Calu3 (cell line): ENCODE measurements around the gene GDF2. TPM values are rescaled to one million over a fixed set of nuclear protein-coding genes. Genes with fewer than 3 reads are reported as not detected.

Source experiments
- Bru-seq: library from RNA; stranded (reverse); fragments of 400-500 nt; gene quantifications from one replicate; lab custom pipeline; 2021; lab: Mats Ljungman, UMichigan
- BruChase-seq, 2 experiments: library from RNA; stranded (reverse); fragments of 400-500 nt; gene quantifications; one replicate each; lab custom pipeline; 2021; lab: Mats Ljungman, UMichigan
- BruUV-seq: library from RNA; stranded (reverse); fragments of 400-500 nt; replicated peaks from 2 replicates; lab custom pipeline; 2021; lab: Mats Ljungman, UMichigan
- CTCF ChIA-PET: fragments of 300-600 bp; sonication (Branson Sonifier 250); formaldehyde crosslinking; loops from one replicate; lab custom pipeline; 2022; ENCODE audit warnings: antibody characterized with exemption; lab: Charles Lee
- DNase-seq: peaks from one replicate; pipeline ENCODE4 v3.0.0; 2022
- H3K27ac Mint-ChIP-seq: one replicate; pipeline ENCODE4 v1.8.0; 2022; ENCODE audit warnings: mixed read lengths; ENCODE audit not compliant: unreplicated experiment
- H3K27me3 Mint-ChIP-seq: one replicate; pipeline ENCODE4 v1.8.0; 2022; ENCODE audit warnings: mixed read lengths; ENCODE audit not compliant: unreplicated experiment
- H3K36me3 Mint-ChIP-seq: one replicate; pipeline ENCODE4 v1.8.0; 2022; ENCODE audit warnings: mild to moderate bottlenecking, moderate library complexity, mixed read lengths; ENCODE audit not compliant: insufficient read depth, unreplicated experiment
- H3K4me1 Mint-ChIP-seq: one replicate; pipeline ENCODE4 v1.8.0; 2022; ENCODE audit warnings: mild to moderate bottlenecking, low read depth, mixed read lengths; ENCODE audit not compliant: unreplicated experiment
- H3K4me3 Mint-ChIP-seq: one replicate; pipeline ENCODE4 v1.8.0; 2022; ENCODE audit warnings: mild to moderate bottlenecking, low read depth, moderate library complexity, mixed read lengths; ENCODE audit not compliant: unreplicated experiment
- H3K9me3 Mint-ChIP-seq: one replicate; pipeline ENCODE4 v1.8.0; 2022; ENCODE audit warnings: low read depth, mixed read lengths; ENCODE audit not compliant: unreplicated experiment
- intact Hi-C: fragments of 100-400 bp; cut with micrococcal nuclease; formaldehyde crosslinking; loops from one replicate; pipeline ENCODE4 v1.10.0; 2022; ENCODE audit not compliant: unreplicated experiment
- long read RNA-seq: library from polyadenylated mRNA; stranded (forward); transcript quantifications from one replicate; pipeline ENCODE4 v2.0.0, GENCODE V29; 2022
- total RNA-seq: library from RNA; stranded (reverse); gene quantifications from 2 replicates; pipeline ENCODE4 v1.2.3, GENCODE V29; 2022
- TF ChIP-seq, protein P1 (sequence below): fragments of 200-600 bp; IDR thresholded peaks from one replicate; pipeline ENCODE4 v1.8.0; 2022; ENCODE audit warnings: antibody characterized with exemption; ENCODE audit not compliant: unreplicated experiment

GDF2 gene
- total RNA-seq: not detected in 2 replicates
- not detected for Bru-seq, nascent RNA
- BruChase-seq, experiment 1, labeled RNA remaining after a 6-hour chase: not detected
- not detected for BruChase-seq, experiment 2, labeled RNA remaining after a 2-hour chase
- long read RNA-seq: 0 reads

- Mint-ChIP-seq H3K4me1 (no peaks in the 10 kb centered on the region), H3K4me3 (no peak within 1 kb of the TSS), H3K36me3 (no peaks in the 10 kb centered on the region), H3K9me3 (no peaks in the 10 kb centered on the region), H3K27ac (no peak within 1 kb of the TSS), H3K27me3 (peaks cover 39% of the 10 kb centered on the region)
- DNase-seq: no peak
- TF ChIP-seq, protein P1, sequence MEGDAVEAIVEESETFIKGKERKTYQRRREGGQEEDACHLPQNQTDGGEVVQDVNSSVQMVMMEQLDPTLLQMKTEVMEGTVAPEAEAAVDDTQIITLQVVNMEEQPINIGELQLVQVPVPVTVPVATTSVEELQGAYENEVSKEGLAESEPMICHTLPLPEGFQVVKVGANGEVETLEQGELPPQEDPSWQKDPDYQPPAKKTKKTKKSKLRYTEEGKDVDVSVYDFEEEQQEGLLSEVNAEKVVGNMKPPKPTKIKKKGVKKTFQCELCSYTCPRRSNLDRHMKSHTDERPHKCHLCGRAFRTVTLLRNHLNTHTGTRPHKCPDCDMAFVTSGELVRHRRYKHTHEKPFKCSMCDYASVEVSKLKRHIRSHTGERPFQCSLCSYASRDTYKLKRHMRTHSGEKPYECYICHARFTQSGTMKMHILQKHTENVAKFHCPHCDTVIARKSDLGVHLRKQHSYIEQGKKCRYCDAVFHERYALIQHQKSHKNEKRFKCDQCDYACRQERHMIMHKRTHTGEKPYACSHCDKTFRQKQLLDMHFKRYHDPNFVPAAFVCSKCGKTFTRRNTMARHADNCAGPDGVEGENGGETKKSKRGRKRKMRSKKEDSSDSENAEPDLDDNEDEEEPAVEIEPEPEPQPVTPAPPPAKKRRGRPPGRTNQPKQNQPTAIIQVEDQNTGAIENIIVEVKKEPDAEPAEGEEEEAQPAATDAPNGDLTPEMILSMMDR: no peak
- BruUV-seq: no TSS peak
- CTCF ChIA-PET: interaction anchor here (0.9 kb wide), 1 partner anchor 10 kb away, joined by 3 read pairs; no protein-coding TSS in a partner anchor
- intact Hi-C loops: no loop called here
Observed at GRCh38 chr10:47322300-47323061, at the start of gene GDF2. Gene GDF2 (plus strand): TSS chr10:47322454. CDS start chr10:47322669, 215 bp downstream.

DNA sequence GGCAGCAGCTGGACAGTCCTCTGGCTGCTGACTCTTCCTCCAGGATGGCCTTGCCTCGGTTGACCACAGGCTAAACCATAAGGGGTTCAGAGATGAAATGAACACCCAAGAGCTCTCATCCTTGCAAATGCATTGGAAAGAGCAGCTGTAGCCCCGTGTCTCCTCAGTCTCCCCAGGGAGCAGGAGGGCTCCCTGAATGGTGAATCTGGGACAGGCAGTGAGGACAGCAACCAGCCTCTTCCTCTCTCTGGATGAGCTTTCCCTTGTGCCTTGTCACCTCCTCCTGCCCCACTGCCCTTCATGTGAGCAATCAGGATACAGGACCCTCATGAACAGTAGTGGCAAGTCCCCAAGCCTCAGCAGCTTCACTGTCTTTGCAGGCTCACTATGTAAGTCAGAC is 46.2 kb upstream of the GDF2 start:
- BruUV-seq: no TSS peak
- Mint-ChIP-seq H3K4me3 (no peak overlapping the region), H3K27me3 (peaks cover 82% of the 10 kb centered on the region), H3K4me1 (no peaks in the 10 kb centered on the region), H3K36me3 (no peaks in the 10 kb centered on the region), H3K27ac (no peak overlapping the region), H3K9me3 (peaks cover 5% of the 10 kb centered on the region)
- TF ChIP-seq, protein P1: no peak
- CTCF ChIA-PET: no interaction called here
- intact Hi-C loops: no loop called here
- no peak for DNase-seq

- intact Hi-C loops: no loop called here
- H3K27me3 Mint-ChIP-seq: peaks cover 82% of the 10 kb centered on the region
- no peak for DNase-seq
- H3K4me3 Mint-ChIP-seq: no peak overlapping the region
- no peaks in the 10 kb centered on the region for H3K36me3 Mint-ChIP-seq
- CTCF ChIA-PET: no interaction called here
- no TSS peak for BruUV-seq
- no peak overlapping the region for H3K27ac Mint-ChIP-seq
- no peaks in the 10 kb centered on the region for H3K4me1 Mint-ChIP-seq
- H3K9me3 Mint-ChIP-seq: peaks cover 5% of the 10 kb centered on the region
- TF ChIP-seq, protein P1: no peak
Observed at GRCh38 chr10:47276576-47277351, 45.5 kb upstream of the GDF2 start.

- Mint-ChIP-seq H3K4me1 (no peaks in the 10 kb centered on the region), H3K27ac (no peak overlapping the region), H3K4me3 (no peak overlapping the region), H3K9me3 (peaks cover 2% of the 10 kb centered on the region), H3K27me3 (peaks cover 82% of the 10 kb centered on the region), H3K36me3 (no peaks in the 10 kb centered on the region)
- CTCF ChIA-PET: no interaction called here
- no TSS peak for BruUV-seq
- TF ChIP-seq, protein P1: no peak
- intact Hi-C loops: no loop called here
- DNase-seq: no peak
Observed at GRCh38 chr10:47277352-47278151, 44.7 kb upstream of the GDF2 start.
